ENCODE data around the gene S100A3. TPM values are rescaled to one million over a fixed set of nuclear protein-coding genes. Genes with fewer than 3 reads are reported as not detected.
A peak's percentile ranks its signal among the peaks of the same experiment; 100 is the strongest.

Gene S100A3
- total and polyA plus RNA-seq, 12 donors, result 0.30 to 6.3 (median 2.5) TPM; not detected in 6

DNA sequence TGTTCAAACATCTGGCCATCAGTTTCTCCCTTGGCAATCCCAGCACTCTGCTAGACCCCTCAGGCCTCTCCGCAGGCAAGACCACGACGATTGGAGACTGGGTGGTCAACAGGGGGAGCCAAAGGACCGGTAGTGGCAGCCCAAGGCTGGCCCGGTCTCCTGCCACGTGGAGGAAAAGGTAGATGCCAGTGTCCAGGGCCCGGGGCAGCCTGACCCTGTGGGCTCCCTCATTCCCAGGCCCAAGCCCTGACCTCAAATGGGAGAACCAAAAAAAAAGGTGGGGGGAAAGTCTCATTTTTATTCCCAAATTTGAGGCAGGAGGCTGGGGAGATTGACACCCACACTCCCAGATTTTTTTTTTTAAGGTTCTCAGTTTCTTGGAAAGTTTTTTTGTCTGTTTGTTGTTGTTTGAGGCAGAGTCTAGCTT lies 38.1 kb downstream of the S100A3 start:
- peak; percentile 41 to 73 (median 64) for ATAC-seq
- Histone ChIP-seq H3K27ac (no peak overlapping the region), H3K9me3 (no peaks in the 10 kb centered on the region)

DNA sequence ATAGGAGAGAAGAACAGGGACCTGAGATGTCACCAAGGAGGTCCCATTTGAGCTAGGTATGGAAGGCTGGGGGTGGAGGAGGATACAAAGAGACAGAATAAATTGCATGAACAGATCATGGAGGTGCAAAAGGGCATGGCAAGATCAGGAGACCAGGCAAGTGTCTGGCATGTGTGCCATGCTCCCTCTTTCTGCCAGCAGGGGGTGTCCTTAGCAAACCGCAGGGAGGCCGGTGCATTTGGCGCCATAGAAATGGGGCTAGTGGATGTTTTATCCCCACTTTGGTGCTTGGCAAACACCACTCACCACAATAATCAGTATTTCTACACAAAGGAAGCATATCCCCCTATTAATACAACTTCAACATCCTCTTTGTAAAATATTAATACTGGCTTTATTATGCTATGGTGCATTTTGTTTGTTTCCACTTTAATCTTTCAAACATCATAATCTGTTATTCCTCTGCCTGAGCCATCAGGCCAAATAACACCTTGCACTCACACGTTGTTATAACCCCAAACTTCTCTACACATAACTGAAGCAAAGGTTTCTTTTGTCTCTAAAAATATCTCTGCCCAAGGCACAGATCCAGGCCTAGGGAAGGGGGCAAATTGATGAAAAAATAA lies 39.2 kb downstream of the S100A3 start:
- peak in 1 of 2 donors; percentile 30 for DNase-seq
- Histone ChIP-seq H3K4me3 (no peak overlapping the region), H3K27me3 (no peaks in the 10 kb centered on the region), H3K4me1 (peaks cover 13 to 34% (median 21%) of the 10 kb centered on the region in 9 donors), H3K36me3 (no peaks in the 10 kb centered on the region), H3K9me3 (no peaks in the 10 kb centered on the region), H3K27ac (no peak overlapping the region)
- TF ChIP-seq CTCF (IDR thresholded peaks at IDR 0.05), result peak; percentile 12 to 70 (median 51)
- intact Hi-C loops (cut with DNase I), result loop anchor here in 9 of 10 donors (1.0 to 10.0 kb wide), 10 partner anchors 55 to 477 kb away; partner anchors contain the start of genes S100A14 (in 3 of the 9), RAB13 (in 2 of the 9), S100A2 (in 2 of the 9) and NPR1 (in 1 of the 9)
- 70 to 80% methylated on average over 4 of the region's 4 CpGs for WGBS, 2 donors
- no peak for ATAC-seq

More for the DNA sequence above, 38.1 kb downstream of the S100A3 start:
- Histone ChIP-seq H3K36me3 (no peaks in the 10 kb centered on the region), H3K4me3 (no peak overlapping the region), H3K4me1 (peaks cover 9 to 38% (median 21%) of the 10 kb centered on the region in 9 donors), H3K27me3 (no peaks in the 10 kb centered on the region)
- WGBS, 2 donors, result 1% methylated on average over 7 of the region's 7 CpGs
- DNase-seq, result peak; percentile 80 to 85
- intact Hi-C loops (cut with DNase I), result loop anchor here (1.0 to 10.0 kb wide), 10 partner anchors 54 to 261 kb away; partner anchors contain the start of genes S100A14 (in 3 of the 10), S100A2 (in 2 of the 10) and NPR1 (in 1 of the 10)
- TF ChIP-seq CTCF (IDR thresholded peaks at IDR 0.05), result peak; percentile 82 to 99 (median 95)

DNA sequence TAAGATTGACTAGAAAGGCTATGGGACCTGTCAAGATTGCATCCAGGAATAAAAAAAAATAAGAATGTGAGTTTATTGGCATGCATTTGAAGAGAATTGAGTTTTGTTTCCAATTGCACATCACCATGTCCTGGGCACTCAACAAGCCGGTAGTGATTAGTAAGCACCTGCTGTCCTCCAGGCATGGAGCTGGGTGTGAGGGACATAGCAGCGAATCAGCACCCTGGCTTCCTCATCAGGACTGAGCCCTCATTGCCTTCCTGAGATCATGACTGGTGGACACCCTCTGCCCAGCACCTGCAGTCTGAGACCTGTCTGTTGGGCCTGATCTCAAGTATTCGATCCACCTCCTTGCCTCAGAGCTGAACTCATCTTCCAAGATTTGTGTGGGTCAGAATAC lies 40.0 kb downstream of the S100A3 start:
- TF ChIP-seq CTCF (IDR thresholded peaks at IDR 0.05), result no peak
- 94 to 99% methylated on average over 3 of the region's 3 CpGs for WGBS, 2 donors
- Histone ChIP-seq H3K27me3 (no peaks in the 10 kb centered on the region), H3K27ac (no peak overlapping the region), H3K9me3 (no peaks in the 10 kb centered on the region), H3K4me3 (no peak overlapping the region), H3K36me3 (no peaks in the 10 kb centered on the region), H3K4me1 (peaks cover 13 to 34% (median 21%) of the 10 kb centered on the region in 9 donors)
- no peak for ATAC-seq
- intact Hi-C loops (cut with DNase I), result loop anchor here in 2 of 10 donors (5.0 kb wide), 1 partner anchor 478 kb away; the partner anchor contains the start of gene RAB13 (in 2 of the 2)
- no peak for DNase-seq

DNA sequence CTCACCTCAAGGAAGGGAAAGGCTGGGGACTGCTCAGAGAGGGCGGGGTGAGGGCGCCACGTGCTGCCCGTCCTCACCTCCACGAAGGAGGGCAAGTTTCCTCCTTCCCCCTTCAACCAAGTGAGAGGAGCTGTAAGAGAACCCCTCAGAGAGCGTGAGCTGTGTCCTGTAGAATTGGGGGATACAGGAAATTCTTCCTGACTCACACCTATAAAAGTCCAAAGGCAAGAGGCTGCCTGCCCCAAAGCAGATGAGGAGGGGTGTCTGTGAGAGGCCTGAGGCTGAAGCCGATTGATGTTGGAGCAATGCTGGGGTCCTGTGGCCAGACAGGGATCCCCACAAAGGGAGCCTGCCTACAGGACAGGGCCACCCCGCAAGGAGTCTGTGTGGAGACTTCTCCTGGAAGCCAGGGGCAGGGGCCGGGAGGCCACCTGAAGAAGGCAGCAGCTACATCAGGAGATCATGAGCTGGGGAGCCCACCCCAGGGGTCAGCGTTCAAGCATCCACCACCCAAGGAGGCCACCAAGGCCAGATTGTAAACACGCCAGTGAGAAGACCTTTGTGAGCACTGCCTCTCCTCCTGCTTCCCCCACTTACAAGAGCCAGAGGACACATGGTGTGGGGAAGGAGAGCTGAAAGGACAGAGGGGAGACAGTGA lies 41.0 kb downstream of the S100A3 start:
- no peaks in the 10 kb centered on the region for H3K9me3 ChIP-seq
- H3K27me3 ChIP-seq, result no peaks in the 10 kb centered on the region
- peak overlapping the region in 6 of 10 donors; percentile 62 to 88 (median 80) for H3K27ac ChIP-seq
- peaks cover 13 to 34% (median 21%) of the 10 kb centered on the region in 9 donors for H3K4me1 ChIP-seq
- intact Hi-C loops (cut with DNase I), result loop anchor here in 2 of 10 donors (5.0 kb wide), 1 partner anchor 479 kb away; the partner anchor contains the start of gene RAB13 (in 2 of the 2)
- DNase-seq, result no peak
- no peak for TF ChIP-seq CTCF (IDR thresholded peaks at IDR 0.05)
- no peak for ATAC-seq
- 87 to 89% methylated on average over 11 of the region's 11 CpGs for WGBS, 2 donors
- H3K4me3 ChIP-seq, result no peak overlapping the region
- no peaks in the 10 kb centered on the region for H3K36me3 ChIP-seq

Data from heart right ventricle (tissue), 16 donors.